K562 (cell line): ENCODE data around the gene B3GNT7. TPM values are rescaled to one million over a fixed set of nuclear protein-coding genes. Genes with fewer than 3 reads are reported as not detected.

Experiments used
- ATAC-seq: fragments of 200-7000 bp; cut with Tn5 transposase; 3 replicates; pipeline ENCODE4 v1.9.1; 2020; ENCODE audit warnings: moderate library complexity
- BruUV-seq: library from RNA; stranded (reverse); fragments of 400-500 nt; replicated peaks from 2 replicates; lab custom pipeline; 2021; lab: Mats Ljungman, UMichigan
- CTCF ChIA-PET: fragments of 300-600 bp; formaldehyde crosslinking; extraction: SDS; loops from one replicate; lab custom pipeline; 2021; ENCODE audit warnings: low intra/inter-chr PET ratio; lab: Yijun Ruan, JAX
- POLR2A ChIA-PET: fragments of 300-600, 350-650 bp; sonication (Branson Sonifier 250); formaldehyde crosslinking; extraction: SDS; loops from one replicate; lab custom pipeline; 2021; ENCODE audit warnings: antibody characterized with exemption, inconsistent platforms; lab: Yijun Ruan, JAX
- DNase-seq, 4 experiments: peaks; one replicate each; pipeline versions ENCODE4 v3.0.0 to v3.0.0-alpha.2; 2011 to 2018; ENCODE audit warnings: low spot score in 3 of 4, mixed read lengths in 3 of 4; ENCODE audit errors: extremely low read depth in 1 of 4
- FAIRE-seq: peaks from 2 replicates; lab custom pipeline; 2011; peaks lifted over from hg19 to GRCh38; lab: Jason Lieb, UNC
- H2AFZ ChIP-seq: 2 replicates; pipeline ENCODE4 v1.6.0; 2011; ENCODE audit warnings: low read depth, low read length, control low read depth, inconsistent platforms
- H3K27ac ChIP-seq: fragments of 200-600 bp; 3 replicates; pipeline ENCODE4 v1.8.0; 2011; ENCODE audit warnings: low read depth, mild to moderate bottlenecking, control low read depth, inconsistent platforms, low read length, moderate library complexity, mixed read lengths; ENCODE audit errors: extremely low read depth
- H3K27me3 ChIP-seq, 2 experiments: fragments of 300-600 bp in 1 of 2; 2 replicates in 1 of 2; 3 replicates in 1 of 2; pipeline versions ENCODE4 v1.6.0 to v1.8.0; 2011; ENCODE audit warnings: inconsistent platforms in 2 of 2, low read length in 2 of 2, mild to moderate bottlenecking in 1 of 2, mixed read lengths in 1 of 2, moderate library complexity in 1 of 2; ENCODE audit not compliant: control insufficient read depth in 2 of 2, insufficient read depth in 2 of 2
- H3K36me3 ChIP-seq: fragments of 300-600 bp; 3 replicates; pipeline ENCODE4 v1.8.0; 2011; ENCODE audit warnings: mild to moderate bottlenecking, low read length, inconsistent platforms; ENCODE audit not compliant: control insufficient read depth, insufficient read depth
- H3K4me1 ChIP-seq, 2 experiments: fragments of 200-600 bp in 1 of 2; replicated peaks in 1 of 2; 2 replicates in 1 of 2; 3 replicates in 1 of 2; pipeline versions ENCODE4 v1.5.1 to v1.8.0; 2011; ENCODE audit warnings: inconsistent platforms in 2 of 2, low read length in 2 of 2, mild to moderate bottlenecking in 1 of 2, mixed read lengths in 1 of 2, moderate library complexity in 1 of 2; ENCODE audit not compliant: control insufficient read depth in 2 of 2, insufficient read depth in 2 of 2
- H3K4me2 ChIP-seq: 2 replicates; pipeline ENCODE4 v1.6.1; 2011; ENCODE audit warnings: low read length, control low read depth, inconsistent platforms, mixed read lengths; ENCODE audit not compliant: insufficient read depth
- H3K4me3 ChIP-seq: fragments of 200-600 bp; sonication (generic), shearing (Covaris generic); 2 replicates; pipeline ENCODE4 v1.5.1; 2016; ENCODE audit warnings: control low read depth, inconsistent platforms
- H3K79me2 ChIP-seq: fragments of 200-600 bp; 3 replicates; pipeline ENCODE4 v1.8.0; 2011; ENCODE audit warnings: low read length, inconsistent platforms; ENCODE audit not compliant: control insufficient read depth, insufficient read depth
- H3K9ac ChIP-seq, 2 experiments: 2 replicates each; pipeline versions ENCODE4 v1.6.0 to v1.6.1; 2011; ENCODE audit warnings: low read depth in 2 of 2, low read length in 2 of 2, control low read depth in 1 of 2, inconsistent platforms in 1 of 2, mild to moderate bottlenecking in 1 of 2, mixed read lengths in 1 of 2; ENCODE audit not compliant: insufficient read depth in 1 of 2
- H3K9me1 ChIP-seq: one replicate; pipeline ENCODE4 v1.6.0; 2011; ENCODE audit warnings: inconsistent platforms, mild to moderate bottlenecking, low read length, moderate library complexity; ENCODE audit not compliant: control insufficient read depth, insufficient read depth
- H3K9me3 ChIP-seq: replicated peaks from 2 replicates; pipeline ENCODE4 v1.5.1; 2011; ENCODE audit warnings: low read depth, low read length, inconsistent platforms; ENCODE audit not compliant: control insufficient read depth, insufficient read depth
- H4K20me1 ChIP-seq: replicated peaks from 2 replicates; pipeline ENCODE4 v1.6.1; 2011; ENCODE audit warnings: low read length, inconsistent platforms, mixed read lengths; ENCODE audit not compliant: control insufficient read depth, insufficient read depth
- C11orf30 ChIP-seq: fragments of 450-650 bp; IDR thresholded peaks from 2 replicates; pipeline ENCODE4 v1.6.1; 2016; ENCODE audit warnings: low read depth, mild to moderate bottlenecking
- CCAR2 ChIP-seq: fragments of 200-400 bp; formaldehyde crosslinking; IDR thresholded peaks from 2 replicates; pipeline ENCODE4 v1.6.1; 2017; ENCODE audit warnings: mild to moderate bottlenecking, low read depth, low read length
- CCNT2 ChIP-seq: IDR thresholded peaks from 2 replicates; pipeline ENCODE4 v1.6.1; 2011; ENCODE audit warnings: borderline replicate concordance, low read depth, mild to moderate bottlenecking, moderate library complexity, mixed read lengths, low read length; ENCODE audit not compliant: insufficient read length; ENCODE audit errors: extremely low read depth
- CHD4 ChIP-seq: fragments of 200-600 bp; sonication (generic); IDR thresholded peaks from 3 replicates; pipeline ENCODE4 v1.6.1; 2012; ENCODE audit warnings: low read depth, mild to moderate bottlenecking, mixed read lengths, low read length, inconsistent platforms; ENCODE audit not compliant: insufficient read depth, insufficient replicate concordance, poor library complexity, severe bottlenecking
- ETV6 ChIP-seq, 3 experiments: fragments of 150-350 bp in 1 of 3; sonication (generic) in 1 of 3; formaldehyde crosslinking in 1 of 3; IDR thresholded peaks; 2 replicates each; pipeline versions ENCODE4 v1.6.1 to v1.8.0; 2014 to 2022; ENCODE audit warnings: borderline replicate concordance in 2 of 3, low read depth in 2 of 3, antibody characterized with exemption in 1 of 3, low read length in 1 of 3, mild to moderate bottlenecking in 1 of 3, missing genetic modification reagents in 1 of 3
- HMBOX1 ChIP-seq: sonication (generic); IDR thresholded peaks from 2 replicates; pipeline ENCODE4 v1.6.1; 2016
- IRF9 ChIP-seq: fragments of 450-650 bp; IDR thresholded peaks from 2 replicates; pipeline ENCODE4 v1.6.1; 2016; ENCODE audit warnings: missing biosample characterization, missing genetic modification characterization
- NBN ChIP-seq: fragments of 450-650 bp; IDR thresholded peaks from 2 replicates; pipeline ENCODE4 v1.6.1; 2016; ENCODE audit warnings: low read depth, mild to moderate bottlenecking
- TBL1XR1 ChIP-seq, 2 experiments: IDR thresholded peaks; 2 replicates each; pipeline ENCODE4 v1.6.1; 2012; ENCODE audit warnings: improper control_type of control experiment in 2 of 2, low read length in 2 of 2, mild to moderate bottlenecking in 1 of 2
- TFE3 ChIP-seq: fragments of 450-650 bp; formaldehyde crosslinking; IDR thresholded peaks from 2 replicates; pipeline ENCODE4 v1.4.0; 2020; ENCODE audit warnings: mild to moderate bottlenecking, mixed read lengths
- ZNF197 ChIP-seq: fragments of 200-800 bp; sonication (Bioruptor generic); IDR thresholded peaks from 2 replicates; pipeline ENCODE4 v1.6.1; 2016; ENCODE audit warnings: low read depth, missing genetic modification characterization, missing compliant biosample characterization
- ZNF431 ChIP-seq: sonication (generic); formaldehyde crosslinking; IDR thresholded peaks from 2 replicates; pipeline ENCODE4 v1.8.0; 2022; ENCODE audit warnings: mild to moderate bottlenecking, missing genetic modification reagents
- ZNF717 ChIP-seq: fragments of 250-450 bp; sonication (Bioruptor Pico); IDR thresholded peaks from 2 replicates; pipeline ENCODE4 v1.5.0; 2021
- WGBS: fragments of 100-300 bp; shearing (Covaris generic); methylation state at CpG from one replicate; pipeline ENCODE4 v1.1.6; 2016; ENCODE audit warnings: low coverage, mixed read lengths; ENCODE audit not compliant: insufficient coverage; ENCODE audit errors: missing lambda C conversion rate; 5-methylcytosine and 5-hydroxymethylcytosine counted together
- in situ Hi-C: fragments of 300-500 bp; cut with MboI; formaldehyde crosslinking; loops from 4 replicates; pipeline ENCODE4 v1.15.0; 2018; ENCODE audit warnings: inconsistent platforms, mixed read lengths
- intact Hi-C: fragments of 100-400 bp; cut with micrococcal nuclease; formaldehyde crosslinking; loops from 2 replicates; pipeline ENCODE4 v1.14.2; 2022
- polyA plus RNA-seq, 8 experiments: library from polyadenylated mRNA; depleted of rRNA in 4 of 8; stranded (reverse) in 5 of 8; unstranded in 3 of 8; fragments of >200 nt; fragmentation: Nextera tagmentation in 2 of 8; fragmentation: Illumina TruSeq in 1 of 8; extraction: Ambion mirVana in 2 of 8; extraction: Trizol in 1 of 8; gene quantifications; 2 replicates each; pipeline versions ENCODE4 v1.2.1 to v1.2.3, GENCODE V29; 2011 to 2014; ENCODE audit warnings: inconsistent platforms in 1 of 8, missing spikeins in 1 of 8
- total RNA-seq, 7 experiments: library from RNA; depleted of rRNA in 6 of 7; stranded (reverse); fragments of >200 nt in 6 of 7; fragmentation: Illumina TruSeq in 2 of 7; extraction: Trizol in 2 of 7; gene quantifications; 2 replicates each; pipeline versions ENCODE4 v1.2.1 to v1.2.3, GENCODE V29; 2011 to 2021; ENCODE audit warnings: low replicate concordance in 1 of 7

The B3GNT7 gene
- total and polyA plus RNA-seq, 9 of the 15 experiments (the other 6 are each of a cell fraction or from before 2014, with no cell fraction given) = 0.20 TPM; not detected in 8

- Histone ChIP-seq H3K79me2 (no peaks in the 10 kb centered on the region), H3K9me1 (no peaks in the 10 kb centered on the region), H3K4me2 (no peak overlapping the region), H3K27ac (no peak overlapping the region), H3K27me3 (no peaks in the 10 kb centered on the region), H3K4me3 (no peak overlapping the region), H3K36me3 (peaks cover 20% of the 10 kb centered on the region; the same call in 2 of the 3 replicates), H4K20me1 (no peaks in the 10 kb centered on the region; the same call in 1 of the 2 replicates), H3K9me3 (no peaks in the 10 kb centered on the region), H3K4me1 (no peaks in the 10 kb centered on the region; a peak in 1 of 5 replicates), H3K9ac (no peak overlapping the region), H2AFZ (no peak overlapping the region)
- 42% methylated on average over 4 of the region's 4 CpGs for WGBS
- ChIA-PET CTCF (interaction anchor here (3.2 kb wide), 1 partner anchor 222 kb away, joined by 15 read pairs; no protein-coding TSS in a partner anchor), POLR2A (interaction anchor here (0.7 to 1.5 kb wide), 2 partner anchors 21 to 44 kb away, joined by 4 read pairs; no protein-coding TSS in a partner anchor)
- in situ Hi-C loops = loop anchor here (10.0 kb wide), 2 partner anchors 225 to 345 kb away; no protein-coding TSS in a partner anchor
- FAIRE-seq (no peak), DNase-seq (no peak), ATAC-seq (no peak)
- intact Hi-C loops = loop anchor here (5.0 kb wide), 1 partner anchor 347 kb away; no protein-coding TSS in a partner anchor
- BruUV-seq = no TSS peak
- TF ChIP-seq ETV6 (IDR thresholded peaks at IDR 0.05; ENCODE audit: borderline replicate concordance in 1 of 2, low read depth in 2 of 2, low read length in 1 of 2) (no peak), ETV6 (CRISPR knock-in tag; IDR thresholded peaks at IDR 0.05; ENCODE audit: borderline replicate concordance) (no peak), CCAR2 (no peak), C11orf30 (no peak), ZNF197 (CRISPR knock-in tag) (no peak), CCNT2 (no peak), NBN (no peak), CHD4 (no peak), TBL1XR1 (IDR thresholded peaks at IDR 0.05; ENCODE audit: low read length in 2 of 2) (no peak), IRF9 (tag) (no peak), HMBOX1 (no peak), TFE3 (CRISPR knock-in tag) (no peak), ZNF431 (CRISPR knock-in tag) (no peak), ZNF717 (CRISPR knock-in tag) (no peak)
Observed at GRCh38 chr2:231449503-231450054, 54.1 kb downstream of the B3GNT7 start.
